ENCODE results near the gene BRF1. TPM values are rescaled to one million over a fixed set of nuclear protein-coding genes. Genes with fewer than 3 reads are reported as not detected.
A peak's percentile ranks its signal among the peaks of the same experiment; 100 is the strongest.
"Not testable (repeated sequence)": the region's sequence is repeated elsewhere in the genome, so short reads cannot be mapped to it uniquely, and the experiment has no call there.

BRF1 gene
- total RNA-seq, 1 donor from 2014 or later = 64.6 TPM

- Histone ChIP-seq H3K36me3 (no peaks in the 10 kb centered on the region), H3K9me3 (no peaks in the 10 kb centered on the region), H3K4me1 (peaks cover 8% of the 10 kb centered on the region), H3K4me3 (no peak overlapping the region), H3K27ac (no peak overlapping the region), H3K27me3 (no peaks in the 10 kb centered on the region)
- DNase-seq (ENCODE audit: extremely low spot score in 2 of 2) = no peak
- intact Hi-C loops (cut with DNase I) = loop anchor here (10.0 kb wide), 2 partner anchors 76 to 186 kb away; no protein-coding TSS in a partner anchor
- no peak for TF ChIP-seq CTCF (IDR thresholded peaks at IDR 0.05)
- no peak for TF ChIP-seq POLR2AphosphoS5 (IDR thresholded peaks at IDR 0.05; ENCODE audit: insufficient read depth in 1 of 2, low read depth in 1 of 2)
- TF ChIP-seq POLR2A (IDR thresholded peaks at IDR 0.05) = no peak
These were observed 20.3 kb downstream of the BRF1 start for GRCh38 chr14:105280525-105280924.

GRCh38 chr14:105279642-105280361, 21.0 kb downstream of the BRF1 start:
- Histone ChIP-seq H3K4me1 (peaks cover 14% of the 10 kb centered on the region), H3K27ac (no peak overlapping the region), H3K4me3 (no peak overlapping the region), H3K36me3 (no peaks in the 10 kb centered on the region), H3K27me3 (no peaks in the 10 kb centered on the region), H3K9me3 (no peaks in the 10 kb centered on the region)
- no peak for DNase-seq (ENCODE audit: extremely low spot score in 2 of 2)
- no peak for TF ChIP-seq POLR2AphosphoS5 (IDR thresholded peaks at IDR 0.05; ENCODE audit: insufficient read depth in 1 of 2, low read depth in 1 of 2)
- no peak for TF ChIP-seq CTCF (IDR thresholded peaks at IDR 0.05)
- TF ChIP-seq POLR2A (IDR thresholded peaks at IDR 0.05) = no peak
- intact Hi-C loops (cut with DNase I) = loop anchor here (10.0 kb wide), 2 partner anchors 75 to 185 kb away; no protein-coding TSS in a partner anchor

GRCh38 chr14:105277448-105277847, 23.4 kb downstream of the BRF1 start:
- intact Hi-C loops (cut with DNase I); H3K27ac ChIP-seq; H3K36me3 ChIP-seq; H3K27me3 ChIP-seq; H3K4me3 ChIP-seq; DNase-seq (ENCODE audit: extremely low spot score in 2 of 2); H3K9me3 ChIP-seq: not testable (repeated sequence)
- H3K4me1 ChIP-seq = peaks cover 14% of the 10 kb centered on the region

GRCh38 chr14:105275267-105275946, 25.4 kb downstream of the BRF1 start:
- no peaks in the 10 kb centered on the region for H3K9me3 ChIP-seq
- TF ChIP-seq POLR2A (IDR thresholded peaks at IDR 0.05) = no peak
- peak in 1 of 2 donors; percentile 24 for TF ChIP-seq POLR2AphosphoS5 (IDR thresholded peaks at IDR 0.05; ENCODE audit: insufficient read depth in 1 of 2, low read depth in 1 of 2)
- TF ChIP-seq CTCF (IDR thresholded peaks at IDR 0.05) = no peak
- H3K27me3 ChIP-seq = no peaks in the 10 kb centered on the region
- H3K4me3 ChIP-seq = no peak overlapping the region
- intact Hi-C loops (cut with DNase I) = no loop called here
- no peak for DNase-seq (ENCODE audit: extremely low spot score in 2 of 2)
- no peaks in the 10 kb centered on the region for H3K36me3 ChIP-seq
- peaks cover 8% of the 10 kb centered on the region for H3K4me1 ChIP-seq
- peak overlapping the region; percentile 59 for H3K27ac ChIP-seq

- Histone ChIP-seq H3K4me3 (no peak overlapping the region), H3K9me3 (no peaks in the 10 kb centered on the region), H3K27me3 (no peaks in the 10 kb centered on the region), H3K4me1 (peaks cover 8% of the 10 kb centered on the region), H3K27ac (no peak overlapping the region), H3K36me3 (no peaks in the 10 kb centered on the region)
- DNase-seq (ENCODE audit: extremely low spot score in 2 of 2) = no peak
- TF ChIP-seq CTCF (IDR thresholded peaks at IDR 0.05) (no peak), POLR2A (IDR thresholded peaks at IDR 0.05) (no peak), POLR2AphosphoS5 (IDR thresholded peaks at IDR 0.05; ENCODE audit: insufficient read depth in 1 of 2, low read depth in 1 of 2) (no peak)
- intact Hi-C loops (cut with DNase I) = no loop called here
These were observed 26.2 kb downstream of the BRF1 start for GRCh38 chr14:105274637-105275036.
